NCI-H460 (cell line): ENCODE data around the gene PDZK1. TPM values are rescaled to one million over a fixed set of nuclear protein-coding genes. Genes with fewer than 3 reads are reported as not detected.
"Not testable (repeated sequence)": the region's sequence is repeated elsewhere in the genome, so short reads cannot be mapped to it uniquely, and the experiment has no call there.

ENCODE experiments used
- DNase-seq: peaks from one replicate; pipeline ENCODE4 v3.0.0-alpha.2; 2016; ENCODE audit warnings: low read depth; ENCODE audit errors: extremely low read depth
- total RNA-seq: library from RNA; depleted of rRNA; stranded (reverse); fragments of >200 nt; shearing (Covaris generic); gene quantifications from 2 replicates; pipeline ENCODE4 v1.2.3, GENCODE V29; 2014; rRNA removed

The PDZK1 gene
- total RNA-seq, 1 experiment from 2014 or later = 0.62 TPM

GRCh38 chr1:145665015-145665414, 42.2 kb downstream of the PDZK1 start:
- DNase-seq = not testable (repeated sequence)

DNA sequence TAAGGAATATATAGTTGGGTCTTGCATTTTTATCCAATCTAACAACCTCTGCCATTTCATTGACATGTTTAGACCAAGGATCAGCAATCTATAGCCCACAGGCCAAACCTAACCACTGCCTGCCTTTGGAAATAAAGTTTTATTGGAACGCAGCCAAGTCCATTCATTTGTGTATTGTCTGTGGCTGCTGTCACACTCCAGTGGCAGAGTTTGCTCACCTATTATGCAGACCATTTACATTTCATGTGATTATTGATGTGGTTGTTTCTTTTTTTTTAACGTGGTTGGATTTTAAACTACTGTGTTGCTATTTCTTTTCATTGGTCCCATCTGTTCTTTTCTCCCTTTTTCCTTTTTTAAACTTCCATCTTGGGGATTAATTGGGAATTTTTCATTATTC, 44.7 kb downstream of the PDZK1 start:
- DNase-seq = not testable (repeated sequence)

- not testable (repeated sequence) for DNase-seq
Observed at GRCh38 chr1:145656245-145656943, 50.8 kb downstream of the PDZK1 start.

GRCh38 chr1:145643990-145644389, 63.2 kb downstream of the PDZK1 start:
- not testable (repeated sequence) for DNase-seq

DNA sequence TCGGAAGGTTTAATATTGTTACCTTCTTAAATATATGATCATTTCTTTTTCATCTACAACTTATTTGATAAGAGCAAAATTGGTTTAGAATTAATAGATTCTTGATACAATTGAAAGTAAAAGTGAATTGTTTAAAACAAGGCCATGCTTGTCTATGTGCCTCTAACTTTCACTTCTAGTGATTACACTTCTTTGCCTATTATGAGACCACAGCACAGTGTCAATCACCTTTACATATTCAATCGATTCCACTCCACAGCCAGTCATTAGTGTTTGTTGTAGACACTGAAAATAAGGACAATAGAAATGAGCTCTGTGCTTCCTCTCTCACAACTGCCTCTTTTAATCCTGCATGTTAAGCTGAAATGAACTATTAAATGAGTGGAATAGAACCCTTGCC, 65.3 kb downstream of the PDZK1 start:
- not testable (repeated sequence) for DNase-seq

DNA sequence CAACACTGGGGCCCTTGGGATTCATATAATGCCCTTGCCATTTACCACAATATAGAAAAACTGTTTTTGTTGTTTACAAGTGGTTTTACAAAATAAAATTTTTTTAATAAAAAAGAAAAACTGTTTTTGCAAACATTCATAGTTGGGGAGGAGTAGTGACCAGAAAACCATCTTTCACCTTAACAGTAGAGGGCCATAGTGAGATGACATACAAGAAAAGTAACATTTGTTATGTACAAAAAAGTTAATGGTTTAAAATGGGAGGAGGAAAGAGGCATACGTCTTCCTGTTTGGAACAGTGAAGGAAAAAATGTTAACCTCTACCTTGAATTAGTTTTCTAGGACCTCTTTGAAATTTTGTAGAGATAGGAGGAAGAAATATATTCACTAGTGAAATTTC, 70.9 kb downstream of the PDZK1 start:
- not testable (repeated sequence) for DNase-seq

DNA sequence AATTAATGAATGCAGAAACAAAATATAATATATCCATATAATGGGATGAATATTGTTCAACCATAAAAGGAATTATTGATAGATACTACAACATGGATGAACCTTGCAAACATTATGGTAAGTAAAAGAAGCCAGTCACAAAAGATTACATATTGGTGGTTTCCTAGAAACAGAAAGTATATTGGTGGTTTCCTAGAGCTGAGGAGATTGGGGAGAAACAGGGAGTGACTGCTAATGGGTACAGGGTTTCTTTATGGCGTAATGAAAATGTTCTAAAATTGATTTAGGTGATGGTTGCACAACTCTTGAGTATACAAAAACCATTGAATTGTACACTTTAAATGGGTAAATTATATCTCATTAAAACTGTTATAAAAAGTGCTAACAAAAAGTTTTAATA, 85.0 kb downstream of the PDZK1 start:
- DNase-seq = not testable (repeated sequence)

Other genes starting within 250 kb of the PDZK1 start
- gene GPR89A, start 99.4 kb downstream of the PDZK1 start, total RNA-seq = 33.3 and 38.5 TPM in 2 replicates
- gene CD160, start 12.1 kb upstream of the PDZK1 start, total RNA-seq = not detected in 2 replicates
- 11.3 and 13.5 TPM in 2 replicates for gene RNF115, start 116.7 kb upstream of the PDZK1 start, total RNA-seq
- 44.1 and 45.7 TPM in 2 replicates for gene POLR3C, start 116.8 kb upstream of the PDZK1 start, total RNA-seq
- 9.3 and 10.7 TPM in 2 replicates for gene NUDT17, start 138.3 kb upstream of the PDZK1 start, total RNA-seq
- gene PIAS3, start 151.7 kb upstream of the PDZK1 start, total RNA-seq = 18.6 and 19.9 TPM in 2 replicates
- gene ANKRD35, start 178.5 kb upstream of the PDZK1 start, total RNA-seq = not detected in 2 replicates
- gene ITGA10, start 202.7 kb upstream of the PDZK1 start, total RNA-seq = 0.42 and 0.72 TPM in 2 replicates
- gene PEX11B, start 211.3 kb upstream of the PDZK1 start, total RNA-seq = 26.5 and 29.2 TPM in 2 replicates
- gene RBM8A, start 220.1 kb upstream of the PDZK1 start, total RNA-seq = 265 and 308 TPM in 2 replicates